IMR-90 (cell line): ENCODE measurements around the gene CAB39. TPM values are rescaled to one million over a fixed set of nuclear protein-coding genes. Genes with fewer than 3 reads are reported as not detected.

Experiments used
- ATAC-seq: fragments of 200-7000 bp; cut with Tn5 transposase; 2 replicates; pipeline ENCODE4 v1.9.1; 2020; ENCODE audit warnings: low read depth, mild to moderate bottlenecking, moderate library complexity
- BruUV-seq: library from RNA; stranded (reverse); fragments of 400-500 nt; replicated peaks from 2 replicates; lab custom pipeline; 2021; lab: Mats Ljungman, UMichigan
- CTCF ChIA-PET: fragments of 300-600 bp; formaldehyde crosslinking; extraction: SDS; loops from one replicate; lab custom pipeline; 2021; ENCODE audit warnings: antibody characterized with exemption; lab: Yijun Ruan, JAX
- POLR2A ChIA-PET: fragments of 300-600 bp; sonication (Branson Sonifier 250); formaldehyde crosslinking; loops from one replicate; lab custom pipeline; 2022; ENCODE audit warnings: antibody characterized with exemption; ENCODE audit not compliant: unreplicated experiment; lab: Charles Lee
- DNase-seq: peaks from one replicate; pipeline ENCODE4 v3.0.0; 2013
- H2AFZ ChIP-seq: replicated peaks from 2 replicates; pipeline ENCODE3; 2013; ENCODE audit warnings: low read length, mild to moderate bottlenecking; ENCODE audit not compliant: poor library complexity
- H2AK5ac ChIP-seq: 2 replicates; pipeline ENCODE4 v1.6.1; 2013; ENCODE audit warnings: low read depth, low read length, inconsistent platforms
- H2AK9ac ChIP-seq: replicated peaks from 2 replicates; pipeline ENCODE3; 2013; ENCODE audit warnings: mild to moderate bottlenecking, low read depth, low read length, moderate library complexity; ENCODE audit not compliant: poor library complexity
- H2BK120ac ChIP-seq: 2 replicates; pipeline ENCODE4 v1.6.1; 2013; ENCODE audit warnings: low read depth, low read length, inconsistent platforms
- H2BK15ac ChIP-seq: 3 replicates; pipeline ENCODE4 v1.6.1; 2013; ENCODE audit warnings: low read depth, low read length, inconsistent platforms
- H2BK20ac ChIP-seq: 2 replicates; pipeline ENCODE4 v1.6.1; 2013; ENCODE audit warnings: low read depth, mild to moderate bottlenecking, inconsistent platforms, low read length, moderate library complexity
- H2BK5ac ChIP-seq: 2 replicates; pipeline ENCODE4 v1.6.1; 2013; ENCODE audit warnings: mild to moderate bottlenecking, low read depth, low read length, inconsistent platforms; ENCODE audit not compliant: poor library complexity, severe bottlenecking
- H3K14ac ChIP-seq: replicated peaks from 2 replicates; pipeline ENCODE4 v1.6.1; 2013; ENCODE audit warnings: low read depth, low read length, inconsistent platforms
- H3K18ac ChIP-seq: 2 replicates; pipeline ENCODE4 v1.6.1; 2013; ENCODE audit warnings: low read depth, low read length, control low read depth
- H3K23ac ChIP-seq: 2 replicates; pipeline ENCODE4 v1.6.1; 2013; ENCODE audit warnings: low read depth, low read length, inconsistent platforms
- H3K27ac ChIP-seq: 2 replicates; pipeline ENCODE4 v1.5.1; 2013; ENCODE audit warnings: mild to moderate bottlenecking, control low read depth, low read length; ENCODE audit not compliant: insufficient read depth
- H3K27me3 ChIP-seq: 2 replicates; pipeline ENCODE4 v1.6.1; 2013; ENCODE audit warnings: low read length; ENCODE audit not compliant: control insufficient read depth, insufficient read depth
- H3K36me3 ChIP-seq: 2 replicates; pipeline ENCODE4 v1.6.1; 2013; ENCODE audit warnings: low read length, mixed read lengths; ENCODE audit not compliant: control insufficient read depth, insufficient read depth
- H3K4ac ChIP-seq: 2 replicates; pipeline ENCODE4 v1.6.1; 2013; ENCODE audit warnings: low read depth, low read length, inconsistent platforms
- H3K4me1 ChIP-seq: 2 replicates; pipeline ENCODE4 v1.6.1; 2013; ENCODE audit warnings: low read length, mixed read lengths; ENCODE audit not compliant: control insufficient read depth, insufficient read depth
- H3K4me2 ChIP-seq: 2 replicates; pipeline ENCODE4 v1.6.1; 2013; ENCODE audit warnings: low read depth, mild to moderate bottlenecking, control low read depth, low read length, moderate library complexity
- H3K4me3 ChIP-seq: 2 replicates; pipeline ENCODE4 v1.5.1; 2013; ENCODE audit warnings: low read depth, mild to moderate bottlenecking, control low read depth, low read length, moderate library complexity; ENCODE audit not compliant: insufficient read depth
- H3K56ac ChIP-seq: 2 replicates; pipeline ENCODE4 v1.6.1; 2013; ENCODE audit warnings: low read length, inconsistent platforms; ENCODE audit not compliant: insufficient read depth; ENCODE audit errors: extremely low read depth
- H3K79me1 ChIP-seq, 2 experiments: 2 replicates each; pipeline ENCODE4 v1.6.1; 2013; ENCODE audit warnings: low read length in 2 of 2, inconsistent platforms in 1 of 2, low read depth in 1 of 2
- H3K9ac ChIP-seq: 2 replicates; pipeline ENCODE4 v1.6.1; 2013; ENCODE audit warnings: low read depth, low read length, control low read depth
- H3K9me1 ChIP-seq: 2 replicates; pipeline ENCODE4 v1.6.1; 2013; ENCODE audit warnings: low read length, inconsistent platforms; ENCODE audit not compliant: insufficient read depth
- H3K9me3 ChIP-seq: 2 replicates; pipeline ENCODE4 v1.6.1; 2013; ENCODE audit warnings: low read length; ENCODE audit not compliant: control insufficient read depth, insufficient read depth
- H4K20me1 ChIP-seq: 2 replicates; pipeline ENCODE4 v1.6.1; 2013; ENCODE audit warnings: low read length, inconsistent platforms; ENCODE audit not compliant: insufficient read depth
- H4K5ac ChIP-seq: 2 replicates; pipeline ENCODE4 v1.6.1; 2013; ENCODE audit warnings: mild to moderate bottlenecking, low read depth, low read length, control low read depth
- H4K8ac ChIP-seq, 2 experiments: 2 replicates each; pipeline ENCODE4 v1.6.1; 2013; ENCODE audit warnings: low read depth in 2 of 2, low read length in 2 of 2, control low read depth in 1 of 2, inconsistent platforms in 1 of 2
- H4K91ac ChIP-seq: 2 replicates; pipeline ENCODE4 v1.6.1; 2013; ENCODE audit warnings: low read depth, low read length, inconsistent platforms; ENCODE audit not compliant: insufficient read depth
- CEBPB ChIP-seq: IDR thresholded peaks from 2 replicates; pipeline ENCODE4 v1.6.1; 2012; ENCODE audit warnings: low read depth, low read length, improper control_type of control experiment
- CHD1 ChIP-seq: IDR thresholded peaks from 2 replicates; pipeline ENCODE4 v1.6.1; 2012; ENCODE audit warnings: low read depth, low read length, improper control_type of control experiment
- CTCF ChIP-seq: conservative IDR thresholded peaks from 2 replicates; pipeline ENCODE4 v1.5.1; 2012; ENCODE audit warnings: mild to moderate bottlenecking, low read depth, low read length, improper control_type of control experiment
- FOS ChIP-seq: fragments of 150-350 bp; IDR thresholded peaks from 2 replicates; pipeline ENCODE4 v1.6.1; 2016; ENCODE audit warnings: low read depth, low read length
- MXI1 ChIP-seq: IDR thresholded peaks from 2 replicates; pipeline ENCODE4 v1.6.1; 2012; ENCODE audit warnings: low read depth, mild to moderate bottlenecking, low read length, moderate library complexity, borderline replicate concordance
- NFE2L2 ChIP-seq: fragments of 150-350 bp; IDR thresholded peaks from 2 replicates; pipeline ENCODE4 v1.6.1; 2016; ENCODE audit warnings: low read depth, mild to moderate bottlenecking, low read length
- POLR2A ChIP-seq: IDR thresholded peaks from 2 replicates; pipeline ENCODE4 v1.6.1; 2012; ENCODE audit warnings: mild to moderate bottlenecking, low read depth, low read length
- RAD21 ChIP-seq: IDR thresholded peaks from 2 replicates; pipeline ENCODE4 v1.6.1; 2012; ENCODE audit warnings: low read length, improper control_type of control experiment
- WGBS, 2 experiments: methylation state at CpG; one replicate each; pipeline versions ENCODE4 v1.1.5 to v1.1.7; 2013; ENCODE audit warnings: missing lambda C conversion rate in 2 of 2; ENCODE audit not compliant: insufficient read length in 1 of 2; ENCODE audit errors: extremely low coverage in 2 of 2; 5-methylcytosine and 5-hydroxymethylcytosine counted together
- dilution Hi-C: fragments of 300-500 bp; cut with HindIII; formaldehyde crosslinking; loops from one replicate; pipeline ENCODE4 v1.14.3; 2018; ENCODE audit warnings: low sequenced_read_pairs; ENCODE audit not compliant: unreplicated experiment
- in situ Hi-C: fragments of 300-500 bp; cut with MboI; formaldehyde crosslinking; loops from 3 replicates; pipeline ENCODE4 v1.14.3; 2019; ENCODE audit warnings: low sequenced_read_pairs, inconsistent platforms, mixed read lengths
- intact Hi-C: fragments of 100-400 bp; cut with micrococcal nuclease; formaldehyde crosslinking; loops from 2 replicates; pipeline ENCODE4 v1.10.0; 2022
- polyA plus RNA-seq, 3 experiments: library from polyadenylated mRNA; depleted of rRNA; stranded (reverse); fragments of >200 nt; gene quantifications; 2 replicates each; pipeline ENCODE4 v1.2.3, GENCODE V29; 2012; ENCODE audit warnings: low replicate concordance in 1 of 3
- total RNA-seq: library from RNA; depleted of rRNA; stranded (reverse); fragments of >200 nt; gene quantifications from 2 replicates; pipeline ENCODE4 v1.2.3, GENCODE V29; 2012

Gene CAB39
- total and polyA plus RNA-seq, 2 of the 4 experiments (the other 2 are of a cell fraction), result 38.2 to 71.7 TPM

- H2BK5ac ChIP-seq, result peak overlapping the region; percentile 93
- peak overlapping the region; percentile 48 for H2BK120ac ChIP-seq
- no TSS peak for BruUV-seq
- in situ Hi-C loops (no loop called here), intact Hi-C loops (loop anchor here (1.0 to 5.0 kb wide), 3 partner anchors 85 to 297 kb away; partner anchors contain the start of gene SP100), dilution Hi-C loops (no loop called here)
- peak overlapping the region; percentile 87 for H3K27ac ChIP-seq
- H2AFZ ChIP-seq, result peak overlapping the region; percentile 96
- H2BK15ac ChIP-seq, result peak overlapping the region; percentile 43; the same call in 1 of the 3 replicates
- H3K56ac ChIP-seq, result peak overlapping the region; percentile 81
- no peaks in the 10 kb centered on the region for H3K36me3 ChIP-seq
- H3K4ac ChIP-seq, result peak overlapping the region; percentile 69
- H3K18ac ChIP-seq, result peak overlapping the region; percentile 55
- ChIA-PET CTCF (interaction anchor here (0.8 to 1.6 kb wide), 5 partner anchors 9 to 100 kb away, joined by 3 to 11 read pairs (median 4); no protein-coding TSS in a partner anchor), POLR2A (interaction anchor here (0.5 to 1.3 kb wide), 4 partner anchors 80 to 102 kb away, joined by 4 to 7 read pairs (median 4); no protein-coding TSS in a partner anchor)
- no peaks in the 10 kb centered on the region for H3K9me3 ChIP-seq
- H3K9ac ChIP-seq, result peak overlapping the region; percentile 89
- peaks cover 50% of the 10 kb centered on the region for H4K20me1 ChIP-seq
- H3K14ac ChIP-seq, result peak overlapping the region; percentile 94
- H4K91ac ChIP-seq, result peak overlapping the region; percentile 80
- H2AK9ac ChIP-seq, result peak overlapping the region; percentile 95
- H3K79me1 ChIP-seq, result peaks cover 5 to 29% of the 10 kb centered on the region in 2 experiments; a peak in 3 of 4 replicates
- H3K4me1 ChIP-seq, result peaks cover 17% of the 10 kb centered on the region
- H4K5ac ChIP-seq, result no peak overlapping the region
- peak; percentile 27 for ATAC-seq
- 0 out of 2 replicates have a peak overlapping the region, but pooled peaks have one; percentile 8 for H2AK5ac ChIP-seq
- TF ChIP-seq CEBPB (peak; percentile 55), NFE2L2 (no peak), CTCF (no peak), MXI1 (no peak), RAD21 (peak; percentile 25), FOS (0 out of 2 replicates have a peak, but pooled peaks have one; percentile 38), CHD1 (no peak), POLR2A (peak; percentile 55; the same call in 1 of the 2 replicates)
- 0% methylated on average over 1 of the region's 4 CpGs; no CpG with 5 or more reads in 1 of the 2 experiments for WGBS, 2 experiments
- no peak overlapping the region for H2BK20ac ChIP-seq
- H4K8ac ChIP-seq, result peak overlapping the region; percentile 5 to 77; a peak in 1 of 4 replicates
- peak; percentile 84 for DNase-seq
- H3K4me3 ChIP-seq, result peak overlapping the region; percentile 65
- H3K23ac ChIP-seq, result peak overlapping the region; percentile 94
- H3K4me2 ChIP-seq, result peak overlapping the region; percentile 98
- H3K9me1 ChIP-seq, result peaks cover 17% of the 10 kb centered on the region
- H3K27me3 ChIP-seq, result no peaks in the 10 kb centered on the region
These were observed 1.5 kb downstream of the CAB39 start for GRCh38 chr2:230714136-230714480.
